Urinary bladder (tissue), 4 donors: ENCODE measurements around the gene TSPAN7. TPM values are rescaled to one million over a fixed set of nuclear protein-coding genes. Genes with fewer than 3 reads are reported as not detected.

Source experiments
- DNase-seq: peaks from one replicate; pipeline ENCODE4 v3.0.0-alpha.2; 2015; ENCODE audit errors: extremely low spot score
- H3K27ac ChIP-seq: one replicate; pipeline ENCODE4 v1.5.1; 2013; ENCODE audit warnings: low read depth, mild to moderate bottlenecking, moderate library complexity
- H3K36me3 ChIP-seq: one replicate; pipeline ENCODE4 v1.6.1; 2013; ENCODE audit warnings: mild to moderate bottlenecking, moderate library complexity; ENCODE audit not compliant: insufficient read depth
- H3K4me1 ChIP-seq: one replicate; pipeline ENCODE4 v1.6.1; 2013; ENCODE audit warnings: mild to moderate bottlenecking, moderate library complexity; ENCODE audit not compliant: insufficient read depth
- H3K4me3 ChIP-seq: one replicate; pipeline ENCODE4 v1.5.1; 2013; ENCODE audit warnings: low read depth, low read length
- WGBS: extraction: QIAGEN DNeasy Blood & Tissue Kit; methylation state at CpG from one replicate; pipeline ENCODE4 v1.1.7; 2013; 5-methylcytosine and 5-hydroxymethylcytosine counted together
- polyA plus RNA-seq: library from polyadenylated mRNA; stranded (reverse); fragments of 200-250 nt; gene quantifications from one replicate; pipeline ENCODE4 v1.2.3, GENCODE V29; 2013
- total RNA-seq: library from RNA; depleted of rRNA; stranded (reverse); fragments of >200 nt; gene quantifications from one replicate; pipeline ENCODE4 v1.2.3, GENCODE V29; 2014
- donor health status: healthy with polysubstance abuse.
- donor health status: healthy.

The TSPAN7 gene
- total and polyA plus RNA-seq, 2 donors, result 14.1 to 72.0 TPM

- H3K27ac ChIP-seq, result peak overlapping the region; percentile 10
- 19% methylated on average over 5 of the region's 5 CpGs for WGBS
- no peaks in the 10 kb centered on the region for H3K4me1 ChIP-seq
- H3K4me3 ChIP-seq, result peak overlapping the region; percentile 46
- no peaks in the 10 kb centered on the region for H3K36me3 ChIP-seq
- no peak for DNase-seq
These were observed 1.7 kb downstream of the TSPAN7 start for GRCh38 chrX:38563030-38563429.

- H3K27ac ChIP-seq, result no peak overlapping the region
- no peak for DNase-seq
- no peak overlapping the region for H3K4me3 ChIP-seq
- peaks cover 1% of the 10 kb centered on the region for H3K4me1 ChIP-seq
- H3K36me3 ChIP-seq, result no peaks in the 10 kb centered on the region
- whole genome bisulfite sequencing, result 85% methylated on average over 1 of the region's 1 CpG
These were observed 9.1 kb downstream of the TSPAN7 start for GRCh38 chrX:38570396-38570795.

- no peak for DNase-seq
- no peak overlapping the region for H3K4me3 ChIP-seq
- H3K27ac ChIP-seq, result no peak overlapping the region
- no peaks in the 10 kb centered on the region for H3K36me3 ChIP-seq
- H3K4me1 ChIP-seq, result peaks cover 1% of the 10 kb centered on the region
These were observed 9.7 kb downstream of the TSPAN7 start for GRCh38 chrX:38571058-38571457.

- WGBS, result 83% methylated on average over 2 of the region's 2 CpGs
- no peak for DNase-seq
- Histone ChIP-seq H3K36me3 (no peaks in the 10 kb centered on the region), H3K4me3 (no peak overlapping the region), H3K4me1 (no peaks in the 10 kb centered on the region), H3K27ac (no peak overlapping the region)
These were observed 13.5 kb downstream of the TSPAN7 start for GRCh38 chrX:38574858-38575257.

GRCh38 chrX:38575888-38576287, 14.5 kb downstream of the TSPAN7 start:
- no peaks in the 10 kb centered on the region for H3K4me1 ChIP-seq
- H3K27ac ChIP-seq, result no peak overlapping the region
- no peaks in the 10 kb centered on the region for H3K36me3 ChIP-seq
- WGBS, result 80% methylated on average over 2 of the region's 2 CpGs
- DNase-seq, result no peak
- no peak overlapping the region for H3K4me3 ChIP-seq

GRCh38 chrX:38577738-38578137, 16.4 kb downstream of the TSPAN7 start:
- no peak overlapping the region for H3K27ac ChIP-seq
- WGBS, result 98% methylated on average over 3 of the region's 3 CpGs
- no peaks in the 10 kb centered on the region for H3K36me3 ChIP-seq
- no peak overlapping the region for H3K4me3 ChIP-seq
- H3K4me1 ChIP-seq, result no peaks in the 10 kb centered on the region
- no peak for DNase-seq

GRCh38 chrX:38578167-38578566, 16.8 kb downstream of the TSPAN7 start:
- no peak overlapping the region for H3K4me3 ChIP-seq
- WGBS, result 91% methylated on average over 2 of the region's 2 CpGs
- H3K27ac ChIP-seq, result no peak overlapping the region
- H3K4me1 ChIP-seq, result no peaks in the 10 kb centered on the region
- DNase-seq, result no peak
- no peaks in the 10 kb centered on the region for H3K36me3 ChIP-seq

GRCh38 chrX:38583181-38583580, 21.8 kb downstream of the TSPAN7 start:
- no peaks in the 10 kb centered on the region for H3K4me1 ChIP-seq
- H3K27ac ChIP-seq, result no peak overlapping the region
- WGBS, result 93% methylated on average over 5 of the region's 5 CpGs
- H3K36me3 ChIP-seq, result no peaks in the 10 kb centered on the region
- H3K4me3 ChIP-seq, result no peak overlapping the region
- DNase-seq, result no peak

GRCh38 chrX:38594434-38594833, 33.1 kb downstream of the TSPAN7 start:
- Histone ChIP-seq H3K36me3 (no peaks in the 10 kb centered on the region), H3K4me1 (no peaks in the 10 kb centered on the region), H3K27ac (no peak overlapping the region), H3K4me3 (no peak overlapping the region)
- WGBS, result 81% methylated on average over 2 of the region's 2 CpGs
- no peak for DNase-seq

GRCh38 chrX:38595801-38596200, 34.5 kb downstream of the TSPAN7 start:
- Histone ChIP-seq H3K36me3 (no peaks in the 10 kb centered on the region), H3K4me3 (no peak overlapping the region), H3K4me1 (no peaks in the 10 kb centered on the region), H3K27ac (no peak overlapping the region)
- DNase-seq, result no peak
- WGBS, result 20% methylated on average over 1 of the region's 1 CpG

- H3K4me3 ChIP-seq, result no peak overlapping the region
- WGBS, result 88% methylated on average over 2 of the region's 2 CpGs
These were observed 35.6 kb downstream of the TSPAN7 start for GRCh38 chrX:38596939-38597338.

GRCh38 chrX:38599796-38600755, 38.7 kb downstream of the TSPAN7 start:
- WGBS, result 29% methylated on average over 3 of the region's 3 CpGs

More at GRCh38 chrX:38596939-38597338, 35.6 kb downstream of the TSPAN7 start:
- Histone ChIP-seq H3K36me3 (no peaks in the 10 kb centered on the region), H3K27ac (no peak overlapping the region), H3K4me1 (no peaks in the 10 kb centered on the region)
- no peak for DNase-seq

GRCh38 chrX:38601866-38602265, 40.5 kb downstream of the TSPAN7 start:
- Histone ChIP-seq H3K27ac (no peak overlapping the region), H3K4me1 (no peaks in the 10 kb centered on the region), H3K4me3 (no peak overlapping the region), H3K36me3 (no peaks in the 10 kb centered on the region)
- DNase-seq, result no peak

More at GRCh38 chrX:38599796-38600755, 38.7 kb downstream of the TSPAN7 start:
- Histone ChIP-seq H3K4me3 (no peak overlapping the region), H3K4me1 (no peaks in the 10 kb centered on the region), H3K27ac (no peak overlapping the region), H3K36me3 (no peaks in the 10 kb centered on the region)
- no peak for DNase-seq

- Histone ChIP-seq H3K4me3 (no peak overlapping the region), H3K36me3 (no peaks in the 10 kb centered on the region), H3K4me1 (no peaks in the 10 kb centered on the region), H3K27ac (no peak overlapping the region)
- no peak for DNase-seq
- WGBS, result 73% methylated on average over 3 of the region's 3 CpGs
These were observed 45.5 kb downstream of the TSPAN7 start for GRCh38 chrX:38606821-38607220.
